Parathyroid adenoma (tissue), 2 donors: Measurements from ENCODE around the gene OSGIN1.
"Not testable (repeated sequence)": the region's sequence is repeated elsewhere in the genome, so short reads cannot be mapped to it uniquely, and the experiment has no call there.

Experiments
- H2AFZ ChIP-seq: fragments of 300-600 bp; sonication (generic); one replicate; pipeline ENCODE4 v1.7.0; 2017; ENCODE audit warnings: antibody characterized with exemption, mild to moderate bottlenecking
- H3K27ac ChIP-seq: fragments of 300-600 bp; sonication (generic); one replicate; pipeline ENCODE4 v1.7.0; 2017
- H3K27me3 ChIP-seq: fragments of 300-600 bp; sonication (generic); one replicate; pipeline ENCODE4 v1.7.0; 2017; ENCODE audit warnings: low read length; ENCODE audit not compliant: control insufficient read depth, insufficient read depth
- H3K36me3 ChIP-seq: fragments of 300-600 bp; sonication (generic); one replicate; pipeline ENCODE4 v1.7.0; 2017; ENCODE audit warnings: low read length; ENCODE audit not compliant: control insufficient read depth, insufficient read depth
- H3K4me1 ChIP-seq: fragments of 300-600 bp; sonication (generic); one replicate; pipeline ENCODE4 v1.7.0; 2017; ENCODE audit warnings: control low read depth
- H3K4me2 ChIP-seq: fragments of 300-600 bp; sonication (generic); one replicate; pipeline ENCODE4 v1.7.0; 2017; ENCODE audit warnings: low read length
- H3K4me3 ChIP-seq: fragments of 300-600 bp; sonication (generic); one replicate; pipeline ENCODE4 v1.7.0; 2017; ENCODE audit warnings: low read depth, low read length
- H3K79me2 ChIP-seq: fragments of 300-600 bp; sonication (generic); one replicate; pipeline ENCODE4 v1.7.0; 2017; ENCODE audit warnings: control low read depth
- H3K9ac ChIP-seq: fragments of 300-600 bp; sonication (generic); one replicate; pipeline ENCODE4 v1.7.0; 2017; ENCODE audit warnings: mild to moderate bottlenecking
- H3K9me3 ChIP-seq: fragments of 300-600 bp; sonication (generic); one replicate; pipeline ENCODE4 v1.7.0; 2017; ENCODE audit warnings: low read length; ENCODE audit not compliant: control insufficient read depth
- TF ChIP-seq, protein P1 (sequence below): fragments of 300-600 bp; sonication (generic); IDR thresholded peaks from one replicate; pipeline ENCODE4 v1.7.0; 2017; ENCODE audit warnings: antibody characterized with exemption, mild to moderate bottlenecking
- donor health status: primary hyperparathyroidism.

OSGIN1 gene

GRCh38 chr16:83947642-83948234 is 5.3 kb upstream of the OSGIN1 start:
- Histone ChIP-seq H3K36me3 (no peaks in the 10 kb centered on the region), H3K4me2 (no peak overlapping the region), H3K9ac (no peak overlapping the region), H3K79me2 (no peaks in the 10 kb centered on the region), H3K4me1 (peaks cover 4% of the 10 kb centered on the region), H3K4me3 (no peak overlapping the region), H3K27ac (no peak overlapping the region), H3K27me3 (no peaks in the 10 kb centered on the region), H3K9me3 (no peaks in the 10 kb centered on the region), H2AFZ (no peak overlapping the region)
- TF ChIP-seq, protein P1, sequence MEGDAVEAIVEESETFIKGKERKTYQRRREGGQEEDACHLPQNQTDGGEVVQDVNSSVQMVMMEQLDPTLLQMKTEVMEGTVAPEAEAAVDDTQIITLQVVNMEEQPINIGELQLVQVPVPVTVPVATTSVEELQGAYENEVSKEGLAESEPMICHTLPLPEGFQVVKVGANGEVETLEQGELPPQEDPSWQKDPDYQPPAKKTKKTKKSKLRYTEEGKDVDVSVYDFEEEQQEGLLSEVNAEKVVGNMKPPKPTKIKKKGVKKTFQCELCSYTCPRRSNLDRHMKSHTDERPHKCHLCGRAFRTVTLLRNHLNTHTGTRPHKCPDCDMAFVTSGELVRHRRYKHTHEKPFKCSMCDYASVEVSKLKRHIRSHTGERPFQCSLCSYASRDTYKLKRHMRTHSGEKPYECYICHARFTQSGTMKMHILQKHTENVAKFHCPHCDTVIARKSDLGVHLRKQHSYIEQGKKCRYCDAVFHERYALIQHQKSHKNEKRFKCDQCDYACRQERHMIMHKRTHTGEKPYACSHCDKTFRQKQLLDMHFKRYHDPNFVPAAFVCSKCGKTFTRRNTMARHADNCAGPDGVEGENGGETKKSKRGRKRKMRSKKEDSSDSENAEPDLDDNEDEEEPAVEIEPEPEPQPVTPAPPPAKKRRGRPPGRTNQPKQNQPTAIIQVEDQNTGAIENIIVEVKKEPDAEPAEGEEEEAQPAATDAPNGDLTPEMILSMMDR = no peak

DNA sequence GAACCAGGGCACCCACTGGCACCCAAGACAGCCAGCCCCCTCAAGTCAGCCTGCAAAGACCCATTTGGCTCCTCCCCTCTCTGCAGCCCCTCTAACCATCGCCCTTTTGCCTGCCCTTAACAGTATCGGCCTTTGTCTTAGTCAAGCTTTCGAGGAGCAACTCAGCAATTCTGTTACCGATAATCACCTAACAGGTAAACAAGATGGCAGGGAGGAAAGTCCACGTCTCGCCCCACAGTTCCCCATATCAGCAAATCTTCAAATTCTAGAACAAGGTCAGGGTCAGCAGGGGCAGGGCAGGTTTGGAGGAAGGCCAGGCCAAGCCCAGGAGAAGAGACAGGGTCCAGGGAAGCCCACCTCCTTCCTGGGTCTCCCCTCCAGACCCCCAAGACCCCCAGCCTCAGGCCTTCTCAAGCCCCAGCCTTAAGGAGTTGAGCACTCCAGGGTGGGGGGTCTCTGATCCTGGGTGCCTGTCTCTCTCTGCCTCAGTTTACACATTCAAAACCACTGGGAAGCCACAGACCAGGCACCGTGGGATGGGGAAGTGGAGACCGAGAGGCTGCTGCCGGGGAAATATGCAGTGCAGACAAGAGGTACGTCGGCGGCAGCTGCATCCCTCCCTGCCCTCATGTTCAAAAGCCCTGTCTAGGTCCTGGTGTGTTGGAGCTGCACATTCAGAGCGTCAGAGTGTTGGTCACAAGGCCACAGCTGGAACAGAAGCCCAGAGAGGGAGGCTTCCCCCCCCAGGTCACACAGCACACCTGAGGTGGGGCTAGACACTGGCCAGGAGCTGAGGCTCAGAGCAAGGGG is 3.9 kb upstream of the OSGIN1 start:
- H2AFZ ChIP-seq = no peak overlapping the region
- no peak overlapping the region for H3K9ac ChIP-seq
- TF ChIP-seq, protein P1 = no peak
- H3K9me3 ChIP-seq = no peaks in the 10 kb centered on the region
- no peak overlapping the region for H3K4me3 ChIP-seq
- no peaks in the 10 kb centered on the region for H3K36me3 ChIP-seq
- peaks cover 11% of the 10 kb centered on the region for H3K4me1 ChIP-seq
- H3K27me3 ChIP-seq = no peaks in the 10 kb centered on the region
- no peaks in the 10 kb centered on the region for H3K79me2 ChIP-seq
- H3K27ac ChIP-seq = no peak overlapping the region
- H3K4me2 ChIP-seq = no peak overlapping the region

DNA sequence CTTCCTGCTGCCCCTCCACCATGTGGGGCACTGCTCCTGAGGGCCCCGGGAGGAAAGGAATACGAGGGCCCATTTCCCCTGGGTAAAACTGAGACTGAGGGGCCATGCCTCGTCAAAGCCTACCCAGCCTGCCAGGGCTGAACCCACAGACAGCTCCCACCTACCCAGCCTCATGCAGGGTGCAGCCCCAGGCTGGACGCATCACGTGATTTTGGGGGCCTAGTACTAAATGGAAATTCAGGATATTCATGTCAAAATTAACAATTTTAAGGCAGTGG is 3.4 kb upstream of the OSGIN1 start:
- H3K4me3 ChIP-seq = no peak overlapping the region

DNA sequence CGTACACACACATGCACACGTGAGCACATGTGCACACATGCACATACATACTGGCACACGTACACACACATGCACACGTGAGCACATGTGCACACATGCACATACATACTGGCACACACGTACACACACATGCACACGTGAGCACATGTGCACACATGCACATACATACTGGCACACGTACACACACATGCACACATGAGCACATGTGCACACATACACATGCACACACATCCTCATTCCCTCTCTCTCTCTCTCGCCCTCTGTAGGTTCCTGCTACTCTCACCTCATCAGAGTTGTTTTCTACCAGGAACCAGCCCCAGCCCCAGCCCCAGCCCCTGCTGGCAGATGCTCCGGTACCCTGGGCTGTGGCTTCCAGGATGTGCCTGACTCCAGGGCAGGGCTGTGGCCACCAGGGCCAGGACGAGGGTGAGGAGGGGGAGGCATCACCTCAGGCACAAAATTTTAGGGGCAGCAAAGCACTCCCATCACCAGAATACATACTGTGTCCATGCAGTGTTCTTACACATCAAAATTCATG is 2.1 kb upstream of the OSGIN1 start:
- not testable (repeated sequence) for H3K79me2 ChIP-seq, H3K27ac ChIP-seq, H3K4me3 ChIP-seq, H3K9me3 ChIP-seq, H3K36me3 ChIP-seq, H3K27me3 ChIP-seq, H2AFZ ChIP-seq, H3K4me2 ChIP-seq, H3K9ac ChIP-seq
- H3K4me1 ChIP-seq = peaks cover 13% of the 10 kb centered on the region

More for the DNA sequence above, 3.4 kb upstream of the OSGIN1 start:
- H3K27me3 ChIP-seq = no peaks in the 10 kb centered on the region
- no peaks in the 10 kb centered on the region for H3K79me2 ChIP-seq
- TF ChIP-seq, protein P1 = no peak
- no peak overlapping the region for H3K4me2 ChIP-seq
- no peak overlapping the region for H3K27ac ChIP-seq
- peaks cover 13% of the 10 kb centered on the region for H3K4me1 ChIP-seq
- H3K9me3 ChIP-seq = no peaks in the 10 kb centered on the region
- no peaks in the 10 kb centered on the region for H3K36me3 ChIP-seq
- H3K9ac ChIP-seq = no peak overlapping the region
- no peak overlapping the region for H2AFZ ChIP-seq

DNA sequence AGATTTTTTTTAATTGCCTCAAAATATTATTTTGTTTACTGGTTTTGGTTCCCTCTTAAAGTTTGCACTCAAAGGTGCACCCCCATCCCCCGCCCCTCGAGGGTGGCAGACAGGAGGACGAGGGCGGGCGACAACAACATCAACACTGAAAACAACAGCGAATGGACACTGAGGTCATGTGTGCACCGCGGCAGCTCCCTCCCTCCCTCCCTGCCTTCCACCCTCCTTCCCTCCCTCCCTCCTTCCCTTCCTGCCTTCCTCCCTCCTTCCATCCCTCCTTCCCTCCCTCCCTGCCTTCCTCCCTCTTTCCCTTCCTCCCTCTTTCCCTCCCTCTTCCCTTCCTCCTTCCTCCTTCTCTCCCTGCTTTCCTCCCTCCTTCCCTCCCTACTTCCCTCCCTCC is 1.5 kb upstream of the OSGIN1 start:
- Histone ChIP-seq H3K9me3 (no peaks in the 10 kb centered on the region), H3K27ac (no peak overlapping the region), H3K4me3 (no peak overlapping the region), H3K79me2 (no peaks in the 10 kb centered on the region), H3K27me3 (no peaks in the 10 kb centered on the region), H3K9ac (no peak overlapping the region), H3K4me1 (peaks cover 13% of the 10 kb centered on the region), H2AFZ (peak overlapping the region; percentile 42), H3K4me2 (no peak overlapping the region), H3K36me3 (no peaks in the 10 kb centered on the region)
- TF ChIP-seq, protein P1 = no peak
